GM23338 (cell line): ENCODE results near the gene THOC7. TPM values are rescaled to one million over a fixed set of nuclear protein-coding genes. Genes with fewer than 3 reads are reported as not detected.

ENCODE experiments used
- ATAC-seq: fragments of 200-7000 bp; cut with Tn5 transposase; 3 replicates; pipeline ENCODE4 v1.9.1; 2020
- DNase-seq: peaks from one replicate; pipeline ENCODE4 v3.0.0-alpha.2; 2015; ENCODE audit warnings: low spot score
- H2AFZ ChIP-seq: fragments of 200-600 bp; sonication (generic); 2 replicates; pipeline ENCODE4 v1.8.0; 2016; ENCODE audit warnings: antibody characterized with exemption, mild to moderate bottlenecking, moderate library complexity
- H3F3A ChIP-seq: fragments of 200-600 bp; sonication (generic); replicated peaks from 2 replicates; pipeline ENCODE4 v1.8.0; 2017; ENCODE audit warnings: antibody characterized with exemption, mixed run types, low read depth
- H3K27ac ChIP-seq: fragments of 200-600 bp; sonication (generic); 2 replicates; pipeline ENCODE4 v1.6.1; 2016; ENCODE audit warnings: low read depth
- H3K27me3 ChIP-seq: fragments of 200-600 bp; sonication (generic); 2 replicates; pipeline ENCODE4 v1.8.0; 2016; ENCODE audit warnings: mild to moderate bottlenecking, mixed run types, moderate library complexity; ENCODE audit not compliant: insufficient read depth
- H3K36me3 ChIP-seq: fragments of 200-600 bp; sonication (generic); 2 replicates; pipeline ENCODE4 v1.8.0; 2016; ENCODE audit warnings: mild to moderate bottlenecking; ENCODE audit not compliant: insufficient read depth
- H3K4me1 ChIP-seq: fragments of 200-600 bp; sonication (generic); 2 replicates; pipeline ENCODE4 v1.8.0; 2016; ENCODE audit warnings: mild to moderate bottlenecking, moderate library complexity; ENCODE audit not compliant: insufficient read depth
- H3K4me2 ChIP-seq: fragments of 200-600 bp; sonication (generic); 2 replicates; pipeline ENCODE4 v1.7.1; 2017; ENCODE audit warnings: mixed run types
- H3K4me3 ChIP-seq: fragments of 200-600 bp; sonication (generic); 2 replicates; pipeline ENCODE4 v1.6.1; 2016; ENCODE audit warnings: mixed run types
- H3K79me2 ChIP-seq: fragments of 200-600 bp; sonication (generic); replicated peaks from 2 replicates; pipeline ENCODE4 v1.8.0; 2017; ENCODE audit warnings: mild to moderate bottlenecking; ENCODE audit not compliant: insufficient read depth
- H3K9me2 ChIP-seq: fragments of 200-600 bp; sonication (generic); 2 replicates; pipeline ENCODE4 v1.8.0; 2017; ENCODE audit not compliant: insufficient read depth
- H4K20me1 ChIP-seq: fragments of 200-600 bp; sonication (generic); replicated peaks from 2 replicates; pipeline ENCODE4 v1.8.0; 2017; ENCODE audit warnings: mild to moderate bottlenecking; ENCODE audit not compliant: insufficient read depth
- H3K27ac Mint-ChIP-seq: 2 replicates; pipeline ENCODE4 v1.8.0; 2020; ENCODE audit warnings: inconsistent platforms, mild to moderate bottlenecking, moderate library complexity, mixed read lengths
- H3K27me3 Mint-ChIP-seq: 3 replicates; pipeline ENCODE4 v1.8.0; 2022; ENCODE audit warnings: low read depth, mild to moderate bottlenecking, moderate library complexity, mixed read lengths, inconsistent platforms; ENCODE audit not compliant: insufficient read depth, poor library complexity
- H3K36me3 Mint-ChIP-seq: 3 replicates; pipeline ENCODE4 v1.8.0; 2021; ENCODE audit warnings: low read depth, mild to moderate bottlenecking, inconsistent platforms, moderate library complexity, mixed read lengths
- H3K4me1 Mint-ChIP-seq: 3 replicates; pipeline ENCODE4 v1.8.0; 2020; ENCODE audit warnings: mild to moderate bottlenecking, inconsistent platforms, mixed read lengths
- H3K4me3 Mint-ChIP-seq: 3 replicates; pipeline ENCODE4 v1.8.0; 2021; ENCODE audit warnings: moderate library complexity, mild to moderate bottlenecking, inconsistent platforms, mixed read lengths
- H3K9me3 Mint-ChIP-seq: 3 replicates; pipeline ENCODE4 v1.8.0; 2020; ENCODE audit warnings: moderate library complexity, mild to moderate bottlenecking, inconsistent platforms, mixed read lengths
- EZH2phosphoT487 ChIP-seq: fragments of 200-600 bp; sonication (generic); IDR thresholded peaks from one replicate; pipeline ENCODE4 v1.8.1; 2018; ENCODE audit warnings: antibody characterized with exemption; ENCODE audit not compliant: unreplicated experiment
- NANOG ChIP-seq: IDR thresholded peaks from 2 replicates; pipeline ENCODE4 v1.6.1; 2016; ENCODE audit warnings: antibody characterized with exemption, borderline replicate concordance
- POLR2AphosphoS5 ChIP-seq: IDR thresholded peaks from 2 replicates; pipeline ENCODE4 v1.6.1; 2016; ENCODE audit warnings: antibody characterized with exemption, low read depth
- STAT1 ChIP-seq: IDR thresholded peaks from one replicate; pipeline ENCODE4 v1.6.1; 2016; ENCODE audit warnings: antibody characterized with exemption; ENCODE audit not compliant: unreplicated experiment
- polyA plus RNA-seq: library from polyadenylated mRNA; unstranded; fragments of >200 nt; fragmentation: Nextera tagmentation; extraction: Ambion mirVana; gene quantifications from 2 replicates; pipeline ENCODE4 v1.2.1, GENCODE V29; 2016
- total RNA-seq: library from RNA; depleted of rRNA; stranded (reverse); fragments of >200 nt; shearing (Covaris generic); gene quantifications from 2 replicates; pipeline ENCODE4 v1.2.3, GENCODE V29; 2014
- TF ChIP-seq, protein P1 (sequence below): fragments of 250-450 bp; sonication (Bioruptor Pico); IDR thresholded peaks from 2 replicates; pipeline ENCODE4 v1.5.0; 2020; ENCODE audit warnings: mild to moderate bottlenecking, moderate library complexity
- TF ChIP-seq, protein P2 (sequence below): IDR thresholded peaks from one replicate; pipeline ENCODE4 v1.6.1; 2018; ENCODE audit warnings: antibody characterized with exemption; ENCODE audit not compliant: unreplicated experiment

THOC7 gene
- total and polyA plus RNA-seq, 2 experiments from 2014 or later, result 53.9 to 166 TPM

DNA sequence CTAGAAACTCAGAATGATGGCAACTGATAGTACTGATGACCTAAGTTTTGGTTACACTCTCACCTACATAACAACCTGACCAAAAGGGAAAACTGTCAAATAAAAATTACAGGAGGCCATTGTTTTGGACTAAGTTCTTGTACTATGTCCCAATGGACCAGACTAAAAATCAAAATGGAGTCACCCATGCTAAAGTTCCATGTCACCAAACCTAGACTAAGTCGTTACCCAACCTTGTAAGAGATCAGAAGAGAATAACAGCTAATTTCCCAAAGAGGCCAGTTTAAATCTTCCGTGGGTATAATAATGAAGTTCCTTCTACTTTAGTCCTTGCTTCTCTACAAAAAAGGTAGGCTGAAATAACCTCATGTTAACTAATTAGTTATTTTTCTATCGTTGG lies 12.3 kb downstream of the THOC7 start:
- Mint-ChIP-seq H3K4me3 (no peak overlapping the region), H3K27me3 (peaks cover 1% of the 10 kb centered on the region), H3K9me3 (no peaks in the 10 kb centered on the region), H3K36me3 (0 out of 3 replicates have a peak, but pooled peaks cover 3% of the 10 kb centered on the region), H3K4me1 (peaks cover 47% of the 10 kb centered on the region), H3K27ac (no peak overlapping the region)
- Histone ChIP-seq H3K4me1 (peaks cover 44% of the 10 kb centered on the region), H3K4me2 (no peak overlapping the region), H3K27me3 (no peaks in the 10 kb centered on the region), H3K4me3 (no peak overlapping the region), H3F3A (no peaks in the 10 kb centered on the region), H3K79me2 (peaks cover 49% of the 10 kb centered on the region), H3K36me3 (no peaks in the 10 kb centered on the region), H2AFZ (no peak overlapping the region), H3K27ac (no peak overlapping the region), H4K20me1 (no peaks in the 10 kb centered on the region), H3K9me2 (no peaks in the 10 kb centered on the region)
- DNase-seq, result no peak
- no peak for ATAC-seq
- TF ChIP-seq NANOG (no peak), EZH2phosphoT487 (no peak), POLR2AphosphoS5 (no peak), STAT1 (no peak)
- TF ChIP-seq, protein P1, sequence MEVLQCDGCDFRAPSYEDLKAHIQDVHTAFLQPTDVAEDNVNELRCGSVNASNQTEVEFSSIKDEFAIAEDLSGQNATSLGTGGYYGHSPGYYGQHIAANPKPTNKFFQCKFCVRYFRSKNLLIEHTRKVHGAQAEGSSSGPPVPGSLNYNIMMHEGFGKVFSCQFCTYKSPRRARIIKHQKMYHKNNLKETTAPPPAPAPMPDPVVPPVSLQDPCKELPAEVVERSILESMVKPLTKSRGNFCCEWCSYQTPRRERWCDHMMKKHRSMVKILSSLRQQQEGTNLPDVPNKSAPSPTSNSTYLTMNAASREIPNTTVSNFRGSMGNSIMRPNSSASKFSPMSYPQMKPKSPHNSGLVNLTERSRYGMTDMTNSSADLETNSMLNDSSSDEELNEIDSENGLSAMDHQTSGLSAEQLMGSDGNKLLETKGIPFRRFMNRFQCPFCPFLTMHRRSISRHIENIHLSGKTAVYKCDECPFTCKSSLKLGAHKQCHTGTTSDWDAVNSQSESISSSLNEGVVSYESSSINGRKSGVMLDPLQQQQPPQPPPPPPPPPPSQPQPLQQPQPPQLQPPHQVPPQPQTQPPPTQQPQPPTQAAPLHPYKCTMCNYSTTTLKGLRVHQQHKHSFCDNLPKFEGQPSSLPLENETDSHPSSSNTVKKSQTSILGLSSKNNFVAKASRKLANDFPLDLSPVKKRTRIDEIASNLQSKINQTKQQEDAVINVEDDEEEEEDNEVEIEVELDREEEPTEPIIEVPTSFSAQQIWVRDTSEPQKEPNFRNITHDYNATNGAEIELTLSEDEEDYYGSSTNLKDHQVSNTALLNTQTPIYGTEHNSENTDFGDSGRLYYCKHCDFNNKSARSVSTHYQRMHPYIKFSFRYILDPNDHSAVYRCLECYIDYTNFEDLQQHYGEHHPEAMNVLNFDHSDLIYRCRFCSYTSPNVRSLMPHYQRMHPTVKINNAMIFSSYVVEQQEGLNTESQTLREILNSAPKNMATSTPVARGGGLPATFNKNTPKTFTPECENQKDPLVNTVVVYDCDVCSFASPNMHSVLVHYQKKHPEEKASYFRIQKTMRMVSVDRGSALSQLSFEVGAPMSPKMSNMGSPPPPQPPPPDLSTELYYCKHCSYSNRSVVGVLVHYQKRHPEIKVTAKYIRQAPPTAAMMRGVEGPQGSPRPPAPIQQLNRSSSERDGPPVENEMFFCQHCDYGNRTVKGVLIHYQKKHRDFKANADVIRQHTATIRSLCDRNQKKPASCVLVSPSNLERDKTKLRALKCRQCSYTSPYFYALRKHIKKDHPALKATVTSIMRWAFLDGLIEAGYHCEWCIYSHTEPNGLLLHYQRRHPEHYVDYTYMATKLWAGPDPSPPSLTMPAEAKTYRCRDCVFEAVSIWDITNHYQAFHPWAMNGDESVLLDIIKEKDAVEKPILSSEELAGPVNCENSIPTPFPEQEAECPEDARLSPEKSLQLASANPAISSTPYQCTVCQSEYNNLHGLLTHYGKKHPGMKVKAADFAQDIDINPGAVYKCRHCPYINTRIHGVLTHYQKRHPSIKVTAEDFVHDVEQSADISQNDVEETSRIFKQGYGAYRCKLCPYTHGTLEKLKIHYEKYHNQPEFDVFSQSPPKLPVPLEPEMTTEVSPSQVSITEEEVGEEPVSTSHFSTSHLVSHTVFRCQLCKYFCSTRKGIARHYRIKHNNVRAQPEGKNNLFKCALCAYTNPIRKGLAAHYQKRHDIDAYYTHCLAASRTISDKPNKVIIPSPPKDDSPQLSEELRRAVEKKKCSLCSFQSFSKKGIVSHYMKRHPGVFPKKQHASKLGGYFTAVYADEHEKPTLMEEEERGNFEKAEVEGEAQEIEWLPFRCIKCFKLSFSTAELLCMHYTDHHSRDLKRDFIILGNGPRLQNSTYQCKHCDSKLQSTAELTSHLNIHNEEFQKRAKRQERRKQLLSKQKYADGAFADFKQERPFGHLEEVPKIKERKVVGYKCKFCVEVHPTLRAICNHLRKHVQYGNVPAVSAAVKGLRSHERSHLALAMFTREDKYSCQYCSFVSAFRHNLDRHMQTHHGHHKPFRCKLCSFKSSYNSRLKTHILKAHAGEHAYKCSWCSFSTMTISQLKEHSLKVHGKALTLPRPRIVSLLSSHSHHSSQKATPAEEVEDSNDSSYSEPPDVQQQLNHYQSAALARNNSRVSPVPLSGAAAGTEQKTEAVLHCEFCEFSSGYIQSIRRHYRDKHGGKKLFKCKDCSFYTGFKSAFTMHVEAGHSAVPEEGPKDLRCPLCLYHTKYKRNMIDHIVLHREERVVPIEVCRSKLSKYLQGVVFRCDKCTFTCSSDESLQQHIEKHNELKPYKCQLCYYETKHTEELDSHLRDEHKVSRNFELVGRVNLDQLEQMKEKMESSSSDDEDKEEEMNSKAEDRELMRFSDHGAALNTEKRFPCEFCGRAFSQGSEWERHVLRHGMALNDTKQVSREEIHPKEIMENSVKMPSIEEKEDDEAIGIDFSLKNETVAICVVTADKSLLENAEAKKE, result no peak
- TF ChIP-seq, protein P2, sequence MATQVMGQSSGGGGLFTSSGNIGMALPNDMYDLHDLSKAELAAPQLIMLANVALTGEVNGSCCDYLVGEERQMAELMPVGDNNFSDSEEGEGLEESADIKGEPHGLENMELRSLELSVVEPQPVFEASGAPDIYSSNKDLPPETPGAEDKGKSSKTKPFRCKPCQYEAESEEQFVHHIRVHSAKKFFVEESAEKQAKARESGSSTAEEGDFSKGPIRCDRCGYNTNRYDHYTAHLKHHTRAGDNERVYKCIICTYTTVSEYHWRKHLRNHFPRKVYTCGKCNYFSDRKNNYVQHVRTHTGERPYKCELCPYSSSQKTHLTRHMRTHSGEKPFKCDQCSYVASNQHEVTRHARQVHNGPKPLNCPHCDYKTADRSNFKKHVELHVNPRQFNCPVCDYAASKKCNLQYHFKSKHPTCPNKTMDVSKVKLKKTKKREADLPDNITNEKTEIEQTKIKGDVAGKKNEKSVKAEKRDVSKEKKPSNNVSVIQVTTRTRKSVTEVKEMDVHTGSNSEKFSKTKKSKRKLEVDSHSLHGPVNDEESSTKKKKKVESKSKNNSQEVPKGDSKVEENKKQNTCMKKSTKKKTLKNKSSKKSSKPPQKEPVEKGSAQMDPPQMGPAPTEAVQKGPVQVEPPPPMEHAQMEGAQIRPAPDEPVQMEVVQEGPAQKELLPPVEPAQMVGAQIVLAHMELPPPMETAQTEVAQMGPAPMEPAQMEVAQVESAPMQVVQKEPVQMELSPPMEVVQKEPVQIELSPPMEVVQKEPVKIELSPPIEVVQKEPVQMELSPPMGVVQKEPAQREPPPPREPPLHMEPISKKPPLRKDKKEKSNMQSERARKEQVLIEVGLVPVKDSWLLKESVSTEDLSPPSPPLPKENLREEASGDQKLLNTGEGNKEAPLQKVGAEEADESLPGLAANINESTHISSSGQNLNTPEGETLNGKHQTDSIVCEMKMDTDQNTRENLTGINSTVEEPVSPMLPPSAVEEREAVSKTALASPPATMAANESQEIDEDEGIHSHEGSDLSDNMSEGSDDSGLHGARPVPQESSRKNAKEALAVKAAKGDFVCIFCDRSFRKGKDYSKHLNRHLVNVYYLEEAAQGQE, result no peak
